Mesendoderm (in vitro differentiated cells): ENCODE data around the gene INSYN2B.

Source experiments
- DNase-seq: peaks from one replicate; pipeline ENCODE4 v3.0.0; 2013
- H2AK5ac ChIP-seq: 2 replicates; pipeline ENCODE4 v1.6.1; 2013; ENCODE audit warnings: low read length, inconsistent platforms
- H2BK120ac ChIP-seq: 2 replicates; pipeline ENCODE4 v1.6.1; 2013; ENCODE audit warnings: low read depth, mild to moderate bottlenecking, low read length, moderate library complexity, mixed read lengths
- H2BK15ac ChIP-seq: replicated peaks from 2 replicates; pipeline ENCODE4 v1.6.1; 2013; ENCODE audit warnings: low read depth, mild to moderate bottlenecking, moderate library complexity
- H2BK5ac ChIP-seq: 2 replicates; pipeline ENCODE4 v1.6.1; 2013; ENCODE audit warnings: low read length, inconsistent platforms
- H3K18ac ChIP-seq: 2 replicates; pipeline ENCODE4 v1.6.1; 2013; ENCODE audit warnings: mild to moderate bottlenecking, low read length, mixed read lengths
- H3K23ac ChIP-seq: one replicate; pipeline ENCODE4 v1.6.1; 2013; ENCODE audit warnings: low read length
- H3K27ac ChIP-seq: 2 replicates; pipeline ENCODE4 v1.5.1; 2013; ENCODE audit warnings: low read depth, mild to moderate bottlenecking, inconsistent platforms, low read length, moderate library complexity
- H3K27me3 ChIP-seq: 2 replicates; pipeline ENCODE4 v1.6.1; 2013; ENCODE audit warnings: low read length, control low read depth, mild to moderate bottlenecking, inconsistent platforms; ENCODE audit not compliant: insufficient read depth, poor library complexity
- H3K36me3 ChIP-seq: 2 replicates; pipeline ENCODE4 v1.6.1; 2013; ENCODE audit warnings: low read length, inconsistent platforms; ENCODE audit not compliant: control insufficient read depth, insufficient read depth
- H3K4ac ChIP-seq: one replicate; pipeline ENCODE4 v1.6.1; 2013; ENCODE audit warnings: low read depth, mild to moderate bottlenecking, low read length, moderate library complexity
- H3K4me1 ChIP-seq: 2 replicates; pipeline ENCODE4 v1.6.1; 2013; ENCODE audit warnings: low read depth, low read length, inconsistent platforms; ENCODE audit not compliant: control insufficient read depth
- H3K4me2 ChIP-seq: 2 replicates; pipeline ENCODE4 v1.6.1; 2013; ENCODE audit warnings: low read length
- H3K4me3 ChIP-seq: 2 replicates; pipeline ENCODE4 v1.5.1; 2013; ENCODE audit warnings: mild to moderate bottlenecking, low read length
- H3K56ac ChIP-seq: one replicate; pipeline ENCODE4 v1.6.1; 2013; ENCODE audit warnings: low read length
- H3K79me1 ChIP-seq: 2 replicates; pipeline ENCODE4 v1.6.1; 2013; ENCODE audit warnings: low read length, inconsistent platforms
- H3K79me2 ChIP-seq: 2 replicates; pipeline ENCODE4 v1.6.1; 2013; ENCODE audit warnings: mild to moderate bottlenecking, low read length; ENCODE audit not compliant: control insufficient read depth, insufficient read depth
- H3K9ac ChIP-seq: 2 replicates; pipeline ENCODE4 v1.6.1; 2013; ENCODE audit warnings: low read length, inconsistent platforms
- H4K5ac ChIP-seq: one replicate; pipeline ENCODE4 v1.6.1; 2013; ENCODE audit warnings: low read length
- H4K8ac ChIP-seq: one replicate; pipeline ENCODE4 v1.6.1; 2013; ENCODE audit warnings: low read depth, mild to moderate bottlenecking, control low read depth, low read length, moderate library complexity
- WGBS: extraction: QIAGEN DNeasy Blood & Tissue Kit; methylation state at CpG from one replicate; pipeline ENCODE4 v1.1.7; 2013; ENCODE audit warnings: low lambda C conversion rate, missing lambda C conversion rate; ENCODE audit not compliant: insufficient coverage; ENCODE audit errors: extremely low coverage; 5-methylcytosine and 5-hydroxymethylcytosine counted together

The INSYN2B gene

DNA sequence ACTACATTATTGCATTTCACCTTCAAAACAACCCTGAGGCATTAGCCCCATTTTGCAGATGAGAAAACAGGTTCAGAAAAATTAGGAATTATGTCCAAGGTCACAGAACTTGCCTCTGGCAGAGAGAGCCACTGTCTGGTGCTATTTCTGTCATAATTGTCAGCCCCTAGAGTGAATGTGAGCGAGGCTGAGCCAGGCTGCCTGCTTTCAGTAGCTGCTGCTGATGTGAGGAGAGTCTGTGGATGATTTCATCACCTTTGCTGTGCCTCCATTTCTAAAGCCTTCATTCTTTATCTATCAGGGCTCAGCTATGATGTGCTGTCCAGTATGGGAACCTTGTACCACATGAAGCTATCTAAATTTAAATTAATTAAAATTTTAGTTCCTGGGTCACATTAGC is 71.4 kb downstream of the INSYN2B start:
- no peaks in the 10 kb centered on the region for H3K36me3 ChIP-seq

DNA sequence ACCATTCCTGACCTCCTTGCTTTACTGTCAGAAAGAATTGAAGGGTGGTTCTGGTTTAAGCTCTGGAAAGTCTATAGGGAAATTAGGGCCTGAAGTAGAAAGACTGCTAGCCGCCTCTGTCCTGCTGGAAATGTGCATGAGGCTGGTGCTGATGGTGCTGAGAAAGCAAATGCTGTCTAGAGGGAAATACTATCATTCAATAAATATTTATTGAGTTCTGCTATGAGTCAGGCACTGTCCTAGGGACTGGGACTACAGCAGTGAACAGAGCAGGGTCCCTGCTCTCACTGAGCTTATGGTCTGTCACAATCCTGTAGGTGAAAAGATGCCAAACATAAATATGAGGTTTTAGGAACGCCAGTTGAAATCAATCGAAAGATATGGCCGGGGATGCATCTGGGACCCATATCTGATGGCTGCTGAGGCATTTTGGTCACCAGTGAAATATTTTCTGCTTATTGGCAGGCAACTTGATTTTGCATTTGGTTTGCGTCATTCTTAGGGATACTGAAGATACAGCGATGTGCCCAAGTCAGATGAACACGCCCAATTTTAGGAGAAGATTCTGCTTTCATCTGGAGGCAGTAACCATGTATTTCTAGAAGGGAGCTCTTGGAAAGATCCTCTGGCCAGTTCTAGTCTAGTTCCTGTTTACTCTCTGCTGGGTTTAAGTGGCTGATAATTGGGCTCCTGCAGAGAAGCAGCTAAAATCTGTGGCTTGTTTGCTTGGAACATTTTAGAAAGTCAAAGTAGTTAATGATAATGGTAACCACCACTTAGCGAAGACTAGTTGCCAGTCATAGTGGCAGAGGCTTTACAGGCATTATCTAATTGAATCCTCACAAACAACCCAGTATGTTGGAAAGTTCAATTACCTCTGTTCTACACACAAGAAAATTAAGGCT is 73.3 kb downstream of the INSYN2B start:
- H2BK5ac ChIP-seq, result no peak overlapping the region
- no peak overlapping the region for H3K4me2 ChIP-seq
- H3K27me3 ChIP-seq, result no peaks in the 10 kb centered on the region

More for the DNA sequence above, 71.4 kb downstream of the INSYN2B start:
- no peak overlapping the region for H3K23ac ChIP-seq
- no peak for DNase-seq
- H3K79me2 ChIP-seq, result no peaks in the 10 kb centered on the region
- H4K5ac ChIP-seq, result no peak overlapping the region
- no peaks in the 10 kb centered on the region for H3K4me1 ChIP-seq
- H3K4me2 ChIP-seq, result no peak overlapping the region
- H3K27me3 ChIP-seq, result no peaks in the 10 kb centered on the region
- no peak overlapping the region for H4K8ac ChIP-seq
- H3K79me1 ChIP-seq, result no peaks in the 10 kb centered on the region
- H2BK15ac ChIP-seq, result no peak overlapping the region
- no peak overlapping the region for H2BK120ac ChIP-seq
- H3K56ac ChIP-seq, result no peak overlapping the region
- H2BK5ac ChIP-seq, result no peak overlapping the region
- no CpG with 5 or more reads among the region's 1 CpG for WGBS
- H2AK5ac ChIP-seq, result no peak overlapping the region
- no peak overlapping the region for H3K18ac ChIP-seq
- H3K4ac ChIP-seq, result no peak overlapping the region
- H3K4me3 ChIP-seq, result no peak overlapping the region
- H3K27ac ChIP-seq, result no peak overlapping the region
- no peak overlapping the region for H3K9ac ChIP-seq

DNA sequence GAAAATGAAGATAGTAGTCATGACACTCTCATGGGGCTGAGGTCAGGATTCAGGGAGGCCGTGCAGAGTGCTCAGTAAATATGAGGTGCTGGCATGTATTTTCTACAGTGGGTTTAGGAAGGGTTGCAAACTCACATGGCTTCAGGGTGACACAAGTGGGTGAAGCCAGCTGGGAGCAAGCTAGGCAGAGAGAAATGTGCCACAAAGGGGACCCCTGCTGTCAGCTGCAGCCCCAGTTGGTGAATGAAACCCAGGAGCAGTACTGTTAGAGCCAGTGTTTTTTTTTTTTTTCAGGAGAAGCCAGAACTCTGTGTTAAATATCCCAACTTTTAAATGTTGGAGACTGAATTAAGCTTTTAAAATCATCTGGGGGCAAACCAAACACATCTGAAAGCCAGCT is 75.3 kb downstream of the INSYN2B start:
- no peaks in the 10 kb centered on the region for H3K4me1 ChIP-seq
- H3K9ac ChIP-seq, result no peak overlapping the region
- H3K4ac ChIP-seq, result no peak overlapping the region
- no peak overlapping the region for H3K4me2 ChIP-seq
- no peak overlapping the region for H3K4me3 ChIP-seq
- no peak overlapping the region for H2AK5ac ChIP-seq
- no peaks in the 10 kb centered on the region for H3K27me3 ChIP-seq
- H3K23ac ChIP-seq, result no peak overlapping the region
- no CpG with 5 or more reads among the region's 1 CpG for WGBS
- H2BK5ac ChIP-seq, result no peak overlapping the region
- no peak overlapping the region for H3K56ac ChIP-seq
- H2BK120ac ChIP-seq, result no peak overlapping the region
- H3K18ac ChIP-seq, result no peak overlapping the region
- no peak for DNase-seq
- no peaks in the 10 kb centered on the region for H3K79me1 ChIP-seq
- no peak overlapping the region for H4K8ac ChIP-seq
- no peak overlapping the region for H2BK15ac ChIP-seq
- H3K27ac ChIP-seq, result no peak overlapping the region
- H4K5ac ChIP-seq, result no peak overlapping the region
- H3K36me3 ChIP-seq, result no peaks in the 10 kb centered on the region
- no peaks in the 10 kb centered on the region for H3K79me2 ChIP-seq

More for the DNA sequence above, 73.3 kb downstream of the INSYN2B start:
- Histone ChIP-seq H3K4me1 (no peaks in the 10 kb centered on the region), H4K5ac (no peak overlapping the region), H3K56ac (no peak overlapping the region), H3K23ac (no peak overlapping the region), H3K9ac (no peak overlapping the region), H2AK5ac (no peak overlapping the region), H2BK120ac (peak overlapping the region; percentile 39), H3K27ac (no peak overlapping the region), H3K4ac (no peak overlapping the region), H3K36me3 (no peaks in the 10 kb centered on the region), H4K8ac (no peak overlapping the region), H3K4me3 (no peak overlapping the region), H3K79me2 (no peaks in the 10 kb centered on the region), H3K79me1 (no peaks in the 10 kb centered on the region), H3K18ac (peak overlapping the region; percentile 57), H2BK15ac (no peak overlapping the region)
- DNase-seq, result peak; percentile 83
- no CpG with 5 or more reads among the region's 8 CpGs for WGBS

DNA sequence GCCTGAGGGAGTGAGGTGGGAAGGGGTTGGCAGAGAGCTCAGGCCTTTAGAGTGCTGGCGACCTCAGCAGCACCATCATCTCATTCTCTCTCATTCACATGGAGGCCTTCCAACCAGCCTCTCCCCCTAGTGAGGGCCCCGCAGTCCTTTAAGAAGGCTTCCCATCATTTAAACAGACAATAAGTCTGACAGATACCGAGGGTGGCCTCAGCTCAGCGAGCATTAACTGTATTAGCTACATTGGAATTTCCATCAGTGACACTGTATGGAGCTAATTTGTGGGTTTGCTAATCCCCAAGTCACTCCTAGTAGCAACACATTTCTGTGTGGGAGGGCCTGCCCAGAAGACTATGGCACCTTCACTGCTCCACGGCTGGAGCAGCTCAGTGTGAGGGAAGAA is 75.8 kb downstream of the INSYN2B start:
- Histone ChIP-seq H2BK120ac (no peak overlapping the region), H3K4ac (no peak overlapping the region), H3K79me1 (no peaks in the 10 kb centered on the region), H3K56ac (no peak overlapping the region), H4K8ac (no peak overlapping the region), H3K27me3 (no peaks in the 10 kb centered on the region), H3K9ac (no peak overlapping the region), H3K4me3 (no peak overlapping the region), H2BK15ac (no peak overlapping the region), H3K27ac (no peak overlapping the region), H4K5ac (no peak overlapping the region), H3K23ac (no peak overlapping the region), H3K79me2 (no peaks in the 10 kb centered on the region), H3K4me1 (no peaks in the 10 kb centered on the region), H2BK5ac (no peak overlapping the region), H3K36me3 (no peaks in the 10 kb centered on the region), H3K18ac (no peak overlapping the region), H2AK5ac (no peak overlapping the region), H3K4me2 (no peak overlapping the region)
- WGBS, result no CpG with 5 or more reads among the region's 5 CpGs
- DNase-seq, result peak; percentile 48

DNA sequence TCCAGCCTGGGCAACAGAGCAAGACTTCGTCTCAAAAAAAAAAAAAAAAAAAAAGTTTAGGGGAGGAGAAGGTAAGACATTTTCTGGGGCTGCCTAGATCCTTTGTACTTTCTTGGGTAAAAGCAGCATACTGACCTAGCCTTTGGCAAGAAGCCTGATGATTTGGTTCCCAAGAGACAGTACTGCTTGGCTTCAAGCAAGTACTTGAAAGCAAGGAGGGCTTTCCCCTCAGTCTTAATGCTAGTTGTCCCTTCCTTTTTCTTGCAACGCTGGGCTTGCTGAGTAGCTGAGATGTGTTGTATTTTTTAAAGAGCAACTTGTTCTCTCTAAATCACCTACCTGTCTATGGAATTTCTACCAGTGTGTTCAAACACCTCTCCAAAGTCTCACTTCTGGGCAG is 76.2 kb downstream of the INSYN2B start:
- no peaks in the 10 kb centered on the region for H3K36me3 ChIP-seq
- H3K27ac ChIP-seq, result no peak overlapping the region
- H3K56ac ChIP-seq, result no peak overlapping the region
- no peaks in the 10 kb centered on the region for H3K79me1 ChIP-seq
- H3K4me1 ChIP-seq, result no peaks in the 10 kb centered on the region
- no peak overlapping the region for H3K4ac ChIP-seq
- no peak overlapping the region for H3K18ac ChIP-seq
- H2BK120ac ChIP-seq, result no peak overlapping the region
- H3K9ac ChIP-seq, result no peak overlapping the region
- H3K79me2 ChIP-seq, result no peaks in the 10 kb centered on the region
- no peak overlapping the region for H2AK5ac ChIP-seq
- DNase-seq, result no peak
- no CpG with 5 or more reads among the region's 2 CpGs for WGBS
- no peaks in the 10 kb centered on the region for H3K27me3 ChIP-seq
- H3K4me3 ChIP-seq, result no peak overlapping the region
- H4K8ac ChIP-seq, result no peak overlapping the region
- no peak overlapping the region for H2BK15ac ChIP-seq
- H4K5ac ChIP-seq, result no peak overlapping the region
- no peak overlapping the region for H3K23ac ChIP-seq
- no peak overlapping the region for H2BK5ac ChIP-seq
- H3K4me2 ChIP-seq, result no peak overlapping the region

DNA sequence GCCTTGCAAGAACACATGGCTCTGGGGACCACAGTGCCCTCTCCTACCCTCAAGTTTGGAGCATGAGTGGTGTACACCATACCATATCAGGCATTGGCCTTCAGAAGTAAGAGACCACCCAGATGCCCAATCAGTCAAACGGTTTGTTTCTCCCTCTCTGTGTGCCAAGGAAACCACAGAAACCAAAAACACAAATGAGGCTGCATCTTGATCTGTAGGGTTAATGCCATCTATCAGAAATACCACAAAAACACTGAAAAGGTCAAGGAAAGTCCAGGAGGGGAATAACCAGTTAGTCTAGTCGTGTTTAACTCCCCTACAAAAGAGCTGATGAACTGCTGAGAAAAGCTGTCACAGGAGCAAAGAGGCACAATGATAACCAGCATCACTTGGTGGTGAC is 78.4 kb downstream of the INSYN2B start:
- Histone ChIP-seq H3K79me1 (no peaks in the 10 kb centered on the region), H2AK5ac (no peak overlapping the region), H3K36me3 (no peaks in the 10 kb centered on the region), H3K4me2 (no peak overlapping the region), H3K27ac (no peak overlapping the region), H3K4me3 (no peak overlapping the region), H4K8ac (no peak overlapping the region), H4K5ac (no peak overlapping the region), H3K23ac (no peak overlapping the region), H3K4me1 (no peaks in the 10 kb centered on the region), H2BK5ac (no peak overlapping the region), H3K79me2 (no peaks in the 10 kb centered on the region), H3K4ac (no peak overlapping the region), H3K18ac (no peak overlapping the region), H2BK120ac (no peak overlapping the region), H2BK15ac (no peak overlapping the region), H3K56ac (no peak overlapping the region), H3K9ac (no peak overlapping the region), H3K27me3 (no peaks in the 10 kb centered on the region)
- no CpG with 5 or more reads among the region's 2 CpGs for WGBS
- no peak for DNase-seq
